HCT116 (cell line): ENCODE results near the gene LRP1. TPM values are rescaled to one million over a fixed set of nuclear protein-coding genes. Genes with fewer than 3 reads are reported as not detected.

ENCODE experiments used
- ATAC-seq: fragments of 200-7000 bp; cut with Tn5 transposase; 2 replicates; pipeline ENCODE4 v1.9.1; 2020; ENCODE audit warnings: mild to moderate bottlenecking, moderate library complexity
- BruUV-seq: library from RNA; stranded (reverse); fragments of 400-500 nt; replicated peaks from 2 replicates; lab custom pipeline; 2021; lab: Mats Ljungman, UMichigan
- CTCF ChIA-PET: fragments of 300-600 bp; sonication (Branson Sonifier 250); formaldehyde crosslinking; loops from one replicate; lab custom pipeline; 2021; ENCODE audit warnings: antibody characterized with exemption; lab: Charles Lee
- POLR2A ChIA-PET: fragments of 300-600, 350-600 bp; sonication (Branson Sonifier 250); formaldehyde crosslinking; loops from one replicate; lab custom pipeline; 2021; ENCODE audit warnings: antibody characterized with exemption; lab: Charles Lee
- RAD21 ChIA-PET, 2 experiments: fragments of 300-600 bp; sonication (Branson Sonifier 250); formaldehyde crosslinking; loops; one replicate each; lab custom pipeline; 2023; ENCODE audit warnings: low total read pairs in 2 of 2; ENCODE audit not compliant: uncharacterized antibody in 2 of 2, unreplicated experiment in 2 of 2, low non-redundant PET in 1 of 2; lab: Charles Lee
- DNase-seq: peaks from one replicate; pipeline ENCODE4 v3.0.0-alpha.2; 2010; ENCODE audit warnings: low read depth, low spot score
- H2AFZ ChIP-seq: fragments of 200-600 bp; shearing (Covaris generic), sonication (generic); 2 replicates; pipeline ENCODE4 v1.6.1; 2017; ENCODE audit warnings: low read depth, mixed run types, mixed read lengths, antibody characterized with exemption, low read length; ENCODE audit not compliant: poor library complexity, severe bottlenecking
- H3K27ac ChIP-seq: 2 replicates; pipeline ENCODE4 v1.5.1; 2012; ENCODE audit warnings: low read depth, low read length
- H3K27me3 ChIP-seq: fragments of 200-600 bp; sonication (generic); 2 replicates; pipeline ENCODE4 v1.6.1; 2016; ENCODE audit warnings: mixed run types, low read length, mixed read lengths; ENCODE audit not compliant: insufficient read depth
- H3K36me3 ChIP-seq, 2 experiments: fragments of 200-500 bp in 1 of 2; fragments of 200-600 bp in 1 of 2; sonication (Bioruptor generic) in 1 of 2; sonication (generic) in 1 of 2; 2 replicates each; pipeline versions ENCODE4 v1.5.1 to v1.6.1; 2014 to 2016; ENCODE audit warnings: low read length in 2 of 2, inconsistent platforms in 1 of 2, mixed read lengths in 1 of 2, mixed run types in 1 of 2; ENCODE audit not compliant: insufficient read depth in 2 of 2, control insufficient read depth in 1 of 2
- H3K4me1 ChIP-seq, 2 experiments: fragments of 200-600 bp in 1 of 2; sonication (generic) in 1 of 2; 2 replicates each; pipeline versions ENCODE4 v1.5.1 to v1.6.1; 2012 to 2017; ENCODE audit warnings: low read length in 2 of 2, inconsistent platforms in 1 of 2, mild to moderate bottlenecking in 1 of 2, mixed read lengths in 1 of 2, mixed run types in 1 of 2, moderate library complexity in 1 of 2; ENCODE audit not compliant: insufficient read depth in 2 of 2, control insufficient read depth in 1 of 2
- H3K4me2 ChIP-seq: fragments of 200-600 bp; sonication (generic); 2 replicates; pipeline ENCODE4 v1.6.1; 2017; ENCODE audit warnings: mixed run types, low read length, mixed read lengths
- H3K4me3 ChIP-seq, 2 experiments: fragments of 200-600 bp in 1 of 2; sonication (generic) in 1 of 2; replicated peaks in 1 of 2; 2 replicates each; pipeline ENCODE4 v1.5.1; 2011 to 2016; ENCODE audit warnings: low read length in 2 of 2, control low read depth in 1 of 2, low read depth in 1 of 2, mild to moderate bottlenecking in 1 of 2, mixed read lengths in 1 of 2, mixed run types in 1 of 2
- H3K79me2 ChIP-seq: fragments of 200-600 bp; sonication (generic); 2 replicates; pipeline ENCODE4 v1.6.1; 2017; ENCODE audit warnings: mild to moderate bottlenecking, mixed run types, low read length, moderate library complexity, mixed read lengths; ENCODE audit not compliant: insufficient read depth
- H3K9ac ChIP-seq: fragments of 200-600 bp; sonication (generic); 2 replicates; pipeline ENCODE4 v1.6.1; 2016; ENCODE audit warnings: low read length, mixed read lengths
- H3K9me2 ChIP-seq: fragments of 200-600 bp; sonication (generic), shearing (Covaris generic); 2 replicates; pipeline ENCODE4 v1.6.1; 2017; ENCODE audit warnings: mixed run types, mild to moderate bottlenecking, moderate library complexity; ENCODE audit not compliant: insufficient read depth
- H3K9me3 ChIP-seq, 2 experiments: fragments of 200-500 bp in 1 of 2; fragments of 200-600 bp in 1 of 2; sonication (Bioruptor generic) in 1 of 2; sonication (generic) in 1 of 2; 2 replicates each; pipeline ENCODE4 v1.6.1; 2014 to 2017; ENCODE audit warnings: low read length in 2 of 2, mixed read lengths in 2 of 2, inconsistent platforms in 1 of 2, low read depth in 1 of 2, mild to moderate bottlenecking in 1 of 2, mixed run types in 1 of 2, moderate library complexity in 1 of 2; ENCODE audit not compliant: control insufficient read depth in 1 of 2, insufficient read depth in 1 of 2
- H4K20me1 ChIP-seq: fragments of 200-600 bp; sonication (generic), shearing (Covaris generic); 2 replicates; pipeline ENCODE4 v1.6.1; 2017; ENCODE audit warnings: mixed run types, mild to moderate bottlenecking, moderate library complexity; ENCODE audit not compliant: insufficient read depth
- CBX3 ChIP-seq: IDR thresholded peaks from 2 replicates; pipeline ENCODE4 v1.6.1; 2012; ENCODE audit warnings: low read depth
- CEBPB ChIP-seq: IDR thresholded peaks from 2 replicates; pipeline ENCODE4 v1.6.1; 2012; ENCODE audit warnings: low read depth
- ELF1 ChIP-seq: IDR thresholded peaks from 2 replicates; pipeline ENCODE4 v1.6.1; 2012; ENCODE audit warnings: low read depth, borderline replicate concordance
- EZH2phosphoT487 ChIP-seq: fragments of 200-600 bp; IDR thresholded peaks from 2 replicates; pipeline ENCODE4 v1.6.1; 2018; ENCODE audit warnings: antibody characterized with exemption, borderline replicate concordance
- MAX ChIP-seq: IDR thresholded peaks from 2 replicates; pipeline ENCODE4 v1.6.1; 2012
- RAD21 ChIP-seq: IDR thresholded peaks from 2 replicates; pipeline ENCODE4 v1.6.1; 2012; ENCODE audit warnings: low read depth, mild to moderate bottlenecking
- REST ChIP-seq: IDR thresholded peaks from 2 replicates; pipeline ENCODE4 v1.6.1; 2012; ENCODE audit warnings: low read depth
- SIN3A ChIP-seq: IDR thresholded peaks from 2 replicates; pipeline ENCODE4 v1.6.1; 2012; ENCODE audit warnings: low read depth
- SP1 ChIP-seq: IDR thresholded peaks from 2 replicates; pipeline ENCODE4 v1.6.1; 2012; ENCODE audit warnings: low read depth
- SRF ChIP-seq: IDR thresholded peaks from 2 replicates; pipeline ENCODE4 v1.6.1; 2012; ENCODE audit warnings: low read depth
- YY1 ChIP-seq: IDR thresholded peaks from 2 replicates; pipeline ENCODE4 v1.6.1; 2011; ENCODE audit warnings: low read length, low read depth, moderate library complexity, mild to moderate bottlenecking; ENCODE audit not compliant: insufficient replicate concordance; ENCODE audit errors: extremely low read depth
- ZBTB33 ChIP-seq: IDR thresholded peaks from 2 replicates; pipeline ENCODE4 v1.6.1; 2011; ENCODE audit warnings: mild to moderate bottlenecking, low read length, moderate library complexity; ENCODE audit not compliant: insufficient replicate concordance; ENCODE audit errors: extremely low read depth
- ZFX ChIP-seq: fragments of 450-650 bp; IDR thresholded peaks from 2 replicates; pipeline ENCODE4 v1.6.1; 2017
- ZNF274 ChIP-seq: fragments of 200-500 bp; sonication (Bioruptor generic); IDR thresholded peaks from 2 replicates; pipeline ENCODE4 v1.6.1; 2014; ENCODE audit warnings: mild to moderate bottlenecking, low read depth, low read length, inconsistent platforms
- intact Hi-C: fragments of 100-400 bp; cut with micrococcal nuclease; formaldehyde crosslinking; loops from 2 replicates; pipeline ENCODE4 v1.10.0; 2022
- total RNA-seq: library from RNA; stranded (reverse); gene quantifications from one replicate; pipeline ENCODE4 v1.2.1, GENCODE V29; 2021; ENCODE audit not compliant: unreplicated experiment

Gene LRP1
- total RNA-seq, 1 experiment from 2014 or later: 12.0 TPM

- no peak overlapping the region for H3K4me2 ChIP-seq
- intact Hi-C loops: no loop called here
- no peak overlapping the region for H3K9ac ChIP-seq
- ChIA-PET POLR2A (no interaction called here), CTCF (interaction anchor here (0.7 kb wide), 1 partner anchor 89 kb away, joined by 4 read pairs; no protein-coding TSS in a partner anchor), RAD21 (no interaction called here)
- H4K20me1 ChIP-seq: no peaks in the 10 kb centered on the region
- no peak overlapping the region for H2AFZ ChIP-seq
- H3K79me2 ChIP-seq: no peaks in the 10 kb centered on the region
- no peak for TF ChIP-seq ZNF274
- BruUV-seq: no TSS peak
- no peaks in the 10 kb centered on the region for H3K27me3 ChIP-seq
- H3K9me3 ChIP-seq: no peaks in the 10 kb centered on the region
- no peaks in the 10 kb centered on the region for H3K36me3 ChIP-seq
- H3K9me2 ChIP-seq: no peaks in the 10 kb centered on the region
- H3K27ac ChIP-seq: no peak overlapping the region
- no peak overlapping the region for H3K4me3 ChIP-seq
- no peak for ATAC-seq
- H3K4me1 ChIP-seq: peaks cover 12 to 21% of the 10 kb centered on the region in 2 experiments; a peak in 3 of 4 replicates
- DNase-seq: no peak
Observed at GRCh38 chr12:57161491-57161890, 33.2 kb downstream of the LRP1 start.

GRCh38 chr12:57162553-57163125 lies 34.4 kb downstream of the LRP1 start:
- BruUV-seq: no TSS peak
- Histone ChIP-seq H3K9ac (no peak overlapping the region), H3K36me3 (no peaks in the 10 kb centered on the region), H3K27me3 (no peaks in the 10 kb centered on the region), H3K79me2 (no peaks in the 10 kb centered on the region), H2AFZ (no peak overlapping the region), H3K4me1 (peaks cover 14 to 31% of the 10 kb centered on the region in 2 experiments), H3K27ac (no peak overlapping the region), H4K20me1 (no peaks in the 10 kb centered on the region), H3K9me3 (no peaks in the 10 kb centered on the region), H3K9me2 (no peaks in the 10 kb centered on the region), H3K4me2 (no peak overlapping the region), H3K4me3 (no peak overlapping the region)
- no peak for TF ChIP-seq CEBPB
- no peak for TF ChIP-seq SP1
- no peak for TF ChIP-seq RAD21
- no peak for TF ChIP-seq YY1
- no peak for TF ChIP-seq SRF
- no peak for TF ChIP-seq ELF1
- TF ChIP-seq EZH2phosphoT487: no peak
- no peak for TF ChIP-seq REST
- no peak for TF ChIP-seq ZFX
- TF ChIP-seq MAX: no peak
- no peak for TF ChIP-seq CBX3
- TF ChIP-seq ZBTB33: no peak
- no peak for TF ChIP-seq SIN3A
- RAD21 ChIA-PET: no interaction called here
- intact Hi-C loops: no loop called here
- CTCF ChIA-PET: no interaction called here
- POLR2A ChIA-PET: no interaction called here
- no peak for ATAC-seq
- DNase-seq: no peak
